GM21528 (cell line): ENCODE measurements around the gene NUP133.
"Not testable (repeated sequence)": the region's sequence is repeated elsewhere in the genome, so short reads cannot be mapped to it uniquely, and the experiment has no call there.

Source experiments
- ATAC-seq: cut with Tn5 transposase; IDR thresholded peaks from one replicate; pipeline ENCODE4 v1.9.1; 2021; ENCODE audit warnings: mild to moderate bottlenecking, moderate library complexity; ENCODE audit not compliant: unreplicated experiment, low FRiP score

The NUP133 gene

DNA sequence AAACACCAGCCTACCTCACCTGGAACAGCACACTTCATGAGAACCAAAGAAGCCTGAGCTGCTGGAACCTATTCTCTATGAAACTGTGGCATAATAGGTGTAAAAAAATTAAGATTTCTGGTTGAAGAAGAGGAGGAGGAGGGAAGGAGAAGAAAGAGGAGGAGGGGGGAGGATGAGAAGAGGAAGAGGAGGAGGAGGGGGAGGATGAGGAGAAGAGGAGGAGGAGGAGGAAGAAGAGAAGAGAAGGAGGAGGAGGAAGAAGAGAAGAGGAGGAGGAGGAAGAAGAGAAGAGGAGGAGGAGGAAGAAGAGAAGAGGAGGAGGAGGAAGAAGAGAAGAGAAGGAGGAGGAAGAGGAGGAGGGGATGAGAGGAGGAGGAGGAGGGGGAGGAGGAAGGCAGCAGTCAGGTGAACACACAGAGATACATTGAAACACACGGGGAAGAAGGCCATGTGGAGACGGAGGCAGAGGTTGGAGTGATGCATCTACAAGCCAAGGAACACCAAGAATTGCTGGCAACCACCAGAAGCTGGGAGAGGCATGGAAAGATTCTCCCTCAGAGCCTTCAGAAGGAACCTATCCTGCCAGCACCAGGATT lies 82.5 kb downstream of the NUP133 start:
- ATAC-seq, result no peak

DNA sequence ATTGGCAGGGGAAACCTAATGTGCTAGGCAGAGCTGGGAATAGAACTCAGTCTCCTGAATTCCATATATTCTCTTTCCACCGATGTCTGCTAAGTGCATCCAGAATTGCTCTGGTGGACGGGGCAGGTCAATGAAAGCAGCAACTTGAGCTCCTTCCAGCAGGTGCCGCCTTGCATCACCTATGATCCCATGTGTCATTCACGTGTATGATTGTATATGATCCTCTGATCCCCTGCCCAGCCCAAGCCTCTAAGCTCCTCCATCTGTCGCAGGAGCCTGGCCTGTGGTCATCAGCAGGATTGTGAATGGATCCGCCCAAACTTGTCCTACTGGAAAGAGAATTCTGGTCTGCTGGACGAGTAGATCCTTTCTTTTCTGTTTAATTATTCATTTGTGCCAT lies 87.4 kb downstream of the NUP133 start:
- no peak for ATAC-seq

DNA sequence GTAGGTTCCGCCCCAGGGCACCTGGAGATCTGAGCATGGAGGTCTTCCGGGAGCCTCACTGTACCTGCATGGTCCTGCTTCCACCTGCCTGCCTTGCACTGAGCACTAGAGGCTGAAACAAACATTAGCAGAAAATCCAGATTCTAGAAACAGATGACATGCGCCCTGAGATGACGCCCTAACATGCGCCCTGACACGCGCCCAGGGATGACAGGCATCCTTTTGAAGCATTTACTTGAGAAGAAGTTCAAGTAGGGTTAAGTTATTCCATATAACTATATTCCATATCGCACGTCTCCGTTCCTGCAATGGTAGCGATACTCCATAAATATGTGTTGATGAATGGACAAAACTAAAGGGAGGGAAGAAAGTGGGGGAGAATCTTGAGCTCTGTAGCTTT lies 87.9 kb downstream of the NUP133 start:
- no peak for ATAC-seq

DNA sequence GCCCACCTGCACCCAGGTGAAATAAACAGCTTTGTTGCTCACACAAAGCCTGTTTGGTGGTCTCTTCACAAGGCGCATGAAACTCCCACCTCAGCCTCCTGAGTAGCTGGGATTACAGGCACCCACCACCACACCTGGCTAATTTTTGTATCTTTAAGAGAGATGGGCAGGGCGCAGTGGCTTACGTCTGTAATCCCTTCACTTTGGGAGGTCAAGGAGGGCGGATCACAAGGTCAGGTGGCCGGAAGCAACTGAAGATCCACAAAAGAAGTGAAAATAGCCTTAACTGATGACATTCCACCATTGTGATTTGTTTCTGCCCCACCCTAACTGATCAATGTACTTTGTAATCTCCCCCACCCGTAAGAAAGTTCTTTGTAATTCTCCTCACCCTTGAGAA lies 89.6 kb downstream of the NUP133 start:
- ATAC-seq, result not testable (repeated sequence)

DNA sequence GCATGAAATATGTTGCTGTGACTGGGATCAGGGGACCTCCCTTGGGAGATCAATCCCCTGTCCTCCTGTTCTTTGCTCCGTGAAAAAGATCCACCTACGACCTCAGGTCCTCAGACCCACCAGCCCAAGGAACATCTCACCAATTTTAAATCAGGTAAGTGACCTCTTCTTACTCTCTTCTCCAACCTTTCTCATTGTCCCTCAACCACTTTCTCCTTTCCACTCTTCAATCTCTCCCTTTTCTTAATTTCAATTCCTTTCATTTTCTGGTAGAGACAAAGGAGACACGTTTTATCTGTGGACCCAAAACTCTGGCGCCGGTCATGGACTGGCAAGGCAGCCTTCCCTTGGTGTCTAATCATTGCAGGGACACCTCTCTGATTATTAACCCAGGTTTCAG lies 95.3 kb downstream of the NUP133 start:
- not testable (repeated sequence) for ATAC-seq

DNA sequence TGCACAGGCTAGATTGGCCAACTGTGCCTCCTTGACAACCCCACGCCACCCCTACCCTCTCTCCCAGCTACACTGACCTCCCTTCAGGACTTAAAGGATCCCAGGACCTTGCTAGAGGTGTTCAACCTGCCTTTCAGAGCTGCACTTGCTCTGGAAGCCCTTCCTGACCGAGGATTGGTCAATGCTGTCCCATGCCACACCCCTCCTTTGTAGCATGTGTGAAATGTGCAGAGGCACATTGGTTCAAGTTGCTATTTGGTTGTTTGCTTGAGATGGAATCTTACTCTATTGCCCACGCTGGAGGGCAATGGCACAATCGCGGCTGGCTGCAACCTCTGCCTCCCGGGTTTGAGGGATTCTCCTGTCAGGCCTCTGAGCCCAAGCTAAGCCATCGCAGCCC lies 96.1 kb downstream of the NUP133 start:
- ATAC-seq, result no peak

DNA sequence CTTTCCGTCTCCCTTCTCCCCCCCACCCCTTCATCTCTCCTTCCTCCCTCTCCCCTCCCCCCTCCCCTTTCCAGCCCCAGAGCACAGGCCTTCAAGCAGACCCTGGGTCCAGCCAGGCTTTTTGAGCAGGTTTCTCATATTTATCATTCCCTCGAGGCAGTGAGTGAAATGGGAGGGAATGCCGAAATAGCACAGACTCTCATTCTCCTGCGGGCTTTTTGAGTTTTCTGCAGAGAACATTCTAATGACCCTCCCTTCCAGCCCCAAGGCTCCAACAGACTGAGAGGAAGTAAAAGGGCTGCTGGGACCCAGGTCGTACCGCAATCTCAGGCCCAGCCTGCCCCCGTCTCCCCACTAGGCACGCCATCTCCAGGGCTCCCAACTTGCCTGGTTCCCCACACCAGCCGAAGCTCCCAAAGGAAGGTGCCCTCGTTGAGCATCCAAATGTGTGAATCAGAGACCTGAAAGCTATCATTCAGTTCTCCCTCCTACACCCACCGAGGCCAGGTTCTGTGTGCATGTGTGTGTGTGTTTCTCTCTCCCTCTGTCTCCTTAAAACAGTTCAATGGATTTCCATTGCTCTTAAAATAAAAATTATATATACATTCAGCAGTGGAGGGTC lies 96.6 kb downstream of the NUP133 start:
- no peak for ATAC-seq

DNA sequence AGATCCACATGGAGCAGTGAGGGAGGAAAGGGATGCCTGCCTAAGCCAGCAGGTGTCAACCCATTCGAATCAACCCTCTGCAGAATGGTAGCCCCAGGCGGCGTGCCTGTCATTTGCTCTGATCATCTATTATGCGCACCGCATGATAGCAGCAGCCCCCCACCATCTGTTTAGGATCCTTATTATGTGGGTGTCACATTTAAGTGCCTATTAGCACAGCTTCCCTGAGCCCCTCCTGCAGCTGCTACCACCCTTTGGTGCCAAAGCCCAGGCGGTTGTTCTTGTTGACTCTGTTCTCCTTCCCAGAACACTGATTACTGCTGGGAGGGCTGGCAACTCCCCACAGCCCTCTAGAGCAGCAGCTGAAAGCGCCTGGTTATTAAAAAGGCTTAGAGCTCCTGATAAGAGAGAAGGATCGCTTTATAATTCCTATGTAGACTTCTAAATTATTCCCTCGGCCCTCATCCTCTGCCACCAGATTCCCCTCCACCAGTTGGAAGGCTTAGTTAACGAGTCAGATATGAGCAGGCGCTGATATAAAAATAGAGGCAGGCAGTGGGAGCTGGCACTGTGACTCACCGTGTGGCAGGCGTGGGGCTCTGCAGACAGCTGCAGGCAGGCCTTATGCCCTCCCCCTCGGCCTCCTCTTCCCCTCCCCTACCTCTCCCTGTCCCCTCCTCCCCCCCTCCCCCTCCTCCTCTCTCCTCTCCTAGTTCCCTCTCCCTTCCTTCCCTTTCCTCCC lies 97.3 kb downstream of the NUP133 start:
- ATAC-seq, result no peak

DNA sequence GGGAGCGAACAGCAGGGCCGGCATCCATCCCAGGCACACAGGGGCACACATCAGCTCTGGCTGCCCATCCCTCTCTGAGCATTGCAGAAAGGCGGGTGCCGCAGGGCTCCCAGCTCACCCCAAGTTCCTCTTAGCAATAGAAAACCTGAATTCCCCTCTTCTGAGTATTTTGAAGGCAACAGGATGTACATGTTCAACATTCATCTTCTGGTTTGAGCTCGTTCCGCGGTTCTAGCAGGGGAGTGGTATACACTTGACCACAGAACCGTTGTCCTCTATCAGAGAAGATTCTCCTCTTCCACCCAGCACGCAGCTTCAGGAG lies 97.8 kb downstream of the NUP133 start:
- ATAC-seq, result no peak

DNA sequence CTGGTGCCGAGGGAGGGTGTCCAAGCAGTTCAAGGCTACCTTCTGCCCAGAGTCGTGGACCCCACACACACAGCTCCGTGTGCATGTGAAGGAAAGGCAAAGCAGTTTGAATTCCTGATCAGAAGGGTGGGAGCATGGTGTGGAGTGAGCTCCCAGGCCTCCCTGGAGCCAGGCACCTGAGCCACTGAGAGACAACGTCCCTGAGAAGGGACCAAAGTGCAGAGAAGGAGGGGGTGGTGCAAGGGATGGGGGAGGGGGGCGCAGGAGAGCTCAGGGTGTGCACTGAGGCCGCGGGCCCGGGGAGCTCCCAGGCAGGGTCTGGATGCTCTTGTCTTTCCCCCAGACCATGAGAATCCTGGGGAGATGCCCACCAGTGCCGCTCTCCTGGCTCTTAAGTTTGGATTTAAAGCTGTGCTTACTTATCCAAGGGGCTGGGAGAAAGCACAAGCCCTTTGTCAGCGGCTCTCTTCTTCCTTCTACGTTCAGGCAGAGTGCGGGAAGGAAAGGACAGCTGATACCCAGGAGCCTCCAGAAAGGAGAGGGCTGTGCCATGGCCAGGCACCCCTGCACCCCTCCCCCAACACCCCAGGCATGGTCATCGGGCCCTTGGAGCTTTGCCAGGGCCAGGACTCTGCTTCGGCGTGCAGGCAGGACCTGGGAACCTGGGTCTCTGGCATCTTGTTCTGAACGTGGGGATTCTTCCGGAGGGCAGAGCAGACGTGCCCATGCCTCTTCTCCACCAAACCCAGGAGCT lies 98.3 kb downstream of the NUP133 start:
- ATAC-seq, result no peak

DNA sequence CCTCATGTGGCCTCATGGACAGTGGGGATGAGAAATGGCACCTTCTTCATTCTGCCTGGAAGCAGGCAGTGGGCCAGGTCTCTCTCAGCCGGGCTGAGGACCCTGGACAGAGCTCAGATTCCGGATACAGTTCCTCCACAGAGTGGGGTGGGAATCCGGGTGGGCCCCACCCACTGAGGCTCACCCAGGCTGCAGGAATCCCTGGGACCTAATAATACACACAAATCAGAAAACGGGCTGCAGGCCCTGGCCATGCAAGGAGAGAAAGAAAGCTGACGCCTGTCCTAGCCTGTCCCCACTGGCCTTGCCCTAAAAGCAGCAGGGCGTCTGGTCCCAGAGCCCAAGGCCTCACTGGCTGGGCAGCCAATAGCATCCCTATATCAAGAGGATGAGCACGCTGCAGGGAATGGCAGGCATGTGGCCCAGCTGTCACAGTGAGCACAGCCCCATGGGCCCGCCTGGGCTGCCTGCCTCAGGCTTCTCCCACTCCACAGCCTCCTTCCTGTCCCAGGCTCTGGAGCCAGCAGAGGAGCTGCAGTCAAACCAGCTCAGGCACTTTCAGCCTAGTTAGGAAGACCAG lies 99.6 kb downstream of the NUP133 start:
- no peak for ATAC-seq

DNA sequence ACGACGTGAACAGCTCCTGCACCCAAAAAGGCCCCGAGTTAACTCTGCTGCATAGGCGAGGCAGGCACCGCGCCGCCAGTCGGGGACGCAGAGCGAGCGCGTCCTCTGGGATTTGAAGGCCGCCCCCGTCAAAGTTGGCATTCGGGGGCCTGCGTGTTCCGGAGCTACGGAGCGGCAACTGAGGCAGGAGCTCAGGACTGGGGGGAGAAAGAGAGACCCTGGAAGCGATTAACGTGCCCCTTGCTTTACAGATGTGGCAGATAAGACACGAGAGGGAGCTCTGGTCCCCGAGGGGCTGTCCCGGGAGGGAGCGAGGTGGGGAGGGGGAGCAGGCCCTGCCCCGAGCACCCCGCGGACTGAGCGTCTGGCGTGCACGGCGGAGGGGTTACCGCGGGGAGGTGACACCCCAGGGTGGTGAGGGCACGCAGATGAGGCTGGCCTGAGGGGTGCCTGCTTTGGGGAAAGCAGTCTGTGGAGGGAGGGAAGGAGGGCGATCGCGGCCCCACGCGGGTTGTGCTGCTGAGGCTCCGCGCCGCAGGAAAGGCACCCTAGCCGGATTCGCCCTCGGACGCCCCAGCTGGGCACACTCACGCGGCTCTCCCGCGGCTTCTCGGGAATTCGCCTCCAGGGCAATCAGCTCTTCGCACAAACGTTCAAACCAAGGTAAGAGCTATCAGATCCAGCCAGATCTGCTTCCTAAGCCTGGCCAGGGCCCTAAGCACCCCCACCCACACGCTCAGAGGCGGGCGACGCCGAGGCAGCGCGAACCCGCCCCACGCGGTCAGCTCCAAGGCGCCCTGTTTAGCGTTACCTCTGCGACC lies 100.7 kb downstream of the NUP133 start:
- ATAC-seq, result no peak

DNA sequence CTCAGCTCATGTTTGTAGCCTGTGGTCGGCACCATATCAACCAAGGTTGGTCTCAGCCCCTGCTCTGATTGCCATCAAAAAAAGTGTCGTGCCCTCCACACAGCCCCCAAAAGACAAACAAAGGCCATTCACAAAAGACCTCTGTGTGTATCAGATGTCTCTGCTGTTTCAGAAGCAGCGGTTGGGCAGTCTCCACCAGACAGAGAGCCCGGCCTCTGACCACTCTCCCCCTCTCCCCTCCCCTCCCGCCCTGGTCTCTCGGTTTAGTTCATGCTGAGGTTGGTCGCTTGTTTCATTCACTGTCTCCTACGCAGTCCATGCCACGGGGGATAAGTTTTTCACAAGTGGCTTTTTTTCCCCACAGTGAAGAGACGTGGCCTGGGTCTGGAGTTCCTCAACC lies 101.3 kb downstream of the NUP133 start:
- no peak for ATAC-seq

DNA sequence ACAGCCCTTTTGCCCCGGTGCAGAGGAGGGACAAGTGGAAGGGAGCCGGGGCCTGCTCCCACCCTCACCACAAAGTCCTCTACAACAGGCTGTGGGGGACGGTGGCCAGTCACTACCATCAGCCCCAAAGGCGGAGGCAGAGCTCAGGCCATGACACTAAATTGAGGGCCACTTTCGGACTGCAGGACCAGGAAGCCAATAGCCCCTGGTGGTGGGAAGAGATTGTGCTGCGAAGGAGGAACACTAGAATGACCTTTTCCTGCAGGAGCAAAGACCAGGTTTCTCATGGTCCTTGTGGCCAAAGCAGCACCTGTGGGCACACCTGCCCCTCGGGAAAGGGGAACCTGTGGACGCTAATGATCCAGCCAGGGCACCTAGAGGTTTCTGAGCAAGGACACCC lies 104.6 kb downstream of the NUP133 start:
- no peak for ATAC-seq

DNA sequence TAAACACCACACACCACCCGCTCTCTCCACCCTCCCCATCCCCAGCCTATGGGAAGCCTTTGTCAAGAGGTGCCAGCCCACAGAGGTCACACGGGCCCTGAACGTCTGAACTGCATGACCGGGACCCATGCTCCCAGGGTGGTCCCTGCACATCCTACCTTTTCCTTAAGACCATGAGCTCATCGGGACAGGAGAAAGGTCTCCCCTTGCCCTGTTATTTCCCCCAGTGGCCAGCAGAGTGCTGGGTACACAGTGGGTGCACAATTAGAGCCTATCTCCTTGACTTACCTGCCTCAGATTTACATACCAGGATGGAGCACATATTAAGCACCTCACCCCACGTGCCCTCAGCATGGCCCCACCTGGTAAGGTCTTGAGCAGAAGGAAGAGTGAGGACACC lies 105.1 kb downstream of the NUP133 start:
- ATAC-seq, result no peak

DNA sequence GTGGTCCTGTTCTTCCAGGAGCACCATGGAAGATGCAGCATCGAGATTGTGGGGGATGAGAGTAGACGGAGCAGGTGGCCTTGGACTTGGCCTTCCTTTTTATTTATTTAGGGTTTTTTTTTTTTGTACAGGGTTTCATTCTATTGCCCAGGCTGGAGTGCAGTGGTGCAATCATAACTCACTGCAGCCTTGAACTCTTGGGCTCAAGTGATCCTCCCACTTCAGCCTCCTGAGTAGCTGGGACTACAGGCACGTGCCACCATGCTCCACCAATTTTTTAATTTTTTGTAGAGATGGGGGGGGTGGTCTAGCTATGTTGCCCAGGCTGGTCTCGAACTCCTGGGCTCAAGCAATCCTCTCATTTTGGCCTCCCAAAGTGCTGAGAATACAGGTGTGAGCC lies 105.8 kb downstream of the NUP133 start:
- ATAC-seq, result not testable (repeated sequence)

DNA sequence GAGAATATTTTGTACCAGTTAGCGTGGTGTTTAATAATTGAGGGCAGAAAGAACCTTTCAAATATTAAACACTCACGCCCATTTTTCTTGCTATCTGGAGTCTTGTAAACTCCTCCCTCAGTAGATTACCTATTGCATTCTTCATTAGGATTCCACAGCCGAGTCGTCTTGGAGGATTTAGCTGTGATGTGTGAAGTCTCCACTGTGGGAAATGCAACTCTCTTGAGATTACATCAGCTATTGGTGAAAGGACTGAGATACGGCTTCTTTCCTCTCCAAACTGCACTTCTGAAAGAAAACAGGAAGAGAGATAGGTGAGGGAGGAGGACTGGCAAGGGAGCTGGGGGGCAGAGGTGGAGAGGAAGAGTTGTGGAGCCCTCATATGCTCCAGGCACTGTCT lies 110.4 kb downstream of the NUP133 start:
- no peak for ATAC-seq

DNA sequence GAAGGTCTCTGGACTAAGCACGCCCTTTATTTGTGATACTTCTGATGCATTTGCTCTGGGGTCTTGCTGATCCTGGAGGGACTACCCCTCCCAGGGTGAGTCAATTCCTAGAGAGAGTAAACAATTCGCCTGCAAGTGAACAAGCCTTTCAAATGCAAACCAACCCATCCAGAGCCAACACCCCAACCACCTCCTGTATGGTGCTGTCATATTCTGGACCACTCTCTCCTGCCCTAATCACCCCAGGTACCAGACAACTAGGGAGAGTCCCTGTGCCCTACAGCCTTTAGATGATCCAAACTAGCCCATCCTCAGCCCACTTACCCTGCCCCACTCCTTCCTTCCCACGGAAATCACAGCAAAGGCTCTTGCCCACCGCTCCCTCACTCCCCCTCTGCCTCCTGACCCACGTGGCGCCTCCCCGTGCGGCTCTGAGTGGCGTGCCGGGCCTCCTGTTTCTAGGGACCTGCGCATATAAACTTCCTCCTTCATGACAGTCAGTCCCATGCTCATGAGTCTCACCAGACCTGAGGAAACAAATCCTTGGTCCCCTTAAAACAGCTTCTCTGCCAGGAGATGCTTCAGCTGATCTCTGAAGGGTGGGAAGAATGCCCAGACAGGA lies 111.4 kb downstream of the NUP133 start:
- ATAC-seq, result no peak

DNA sequence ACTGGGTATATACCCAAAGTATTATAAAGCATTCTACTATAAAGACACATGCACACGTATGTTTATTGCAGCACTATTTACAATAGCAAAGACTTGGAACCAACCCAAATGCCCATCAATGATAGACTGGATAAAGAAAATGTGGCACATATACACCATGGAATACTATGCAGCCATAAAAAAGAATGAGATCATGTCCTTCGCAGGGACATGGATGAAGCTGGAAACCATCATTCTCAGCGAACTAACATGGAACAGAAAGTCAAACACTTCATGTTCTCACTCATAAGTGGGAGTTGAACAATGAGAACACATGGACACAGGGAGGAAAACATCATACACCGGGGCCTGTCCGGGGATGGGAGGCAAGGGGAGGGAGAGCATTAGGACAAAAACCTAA lies 113.6 kb downstream of the NUP133 start:
- ATAC-seq, result not testable (repeated sequence)

DNA sequence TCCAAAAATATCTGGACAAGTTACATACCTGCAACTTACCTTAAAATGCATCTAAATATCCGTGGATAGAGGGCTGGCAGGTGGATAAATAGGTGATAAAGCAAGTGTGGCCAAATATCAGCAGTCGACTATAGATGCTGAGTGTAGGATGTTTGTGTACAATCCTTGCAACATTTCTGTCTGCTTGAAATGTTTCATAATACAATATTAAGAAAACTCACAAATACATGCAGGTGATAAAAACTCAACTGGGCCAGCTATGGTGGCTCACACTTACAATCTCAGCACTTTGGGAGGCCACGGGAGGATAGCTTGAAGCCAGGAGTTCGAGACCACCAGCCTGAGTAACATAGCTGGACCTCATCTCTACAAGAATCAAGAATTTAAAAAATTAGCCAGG lies 115.2 kb downstream of the NUP133 start:
- ATAC-seq, result no peak
